Activated T-cell treated with anti-CD3 and anti-CD28 coated beads for 24 hours (primary cell): ENCODE measurements around the gene DUXB.
A peak's percentile ranks its signal among the peaks of the same experiment; 100 is the strongest.

Experiments used
- DNase-seq: peaks from one replicate; pipeline ENCODE4 v3.0.0-alpha.2; 2020; ENCODE audit warnings: low read depth

The DUXB gene

DNA sequence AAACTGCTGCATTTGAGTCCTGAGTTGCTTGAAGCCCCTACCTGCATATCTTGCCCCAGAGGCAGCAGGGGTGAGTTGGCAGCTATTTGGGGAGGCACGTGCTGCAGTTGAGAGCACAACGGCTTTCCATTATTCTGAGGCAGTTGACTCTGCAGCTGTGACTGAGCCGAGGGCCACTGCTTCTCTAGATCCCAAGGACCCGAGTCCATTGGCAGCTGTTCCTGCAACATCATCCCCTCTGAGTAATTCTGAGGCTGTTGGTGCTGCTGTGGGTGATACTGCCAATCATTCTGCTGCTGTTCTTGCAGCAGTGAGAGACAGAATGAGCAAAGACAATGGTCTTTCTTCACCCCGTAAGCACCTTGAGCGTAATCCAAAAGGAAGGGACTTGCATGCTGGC lies 40.9 kb downstream of the DUXB start:
- DNase-seq = no peak

DNA sequence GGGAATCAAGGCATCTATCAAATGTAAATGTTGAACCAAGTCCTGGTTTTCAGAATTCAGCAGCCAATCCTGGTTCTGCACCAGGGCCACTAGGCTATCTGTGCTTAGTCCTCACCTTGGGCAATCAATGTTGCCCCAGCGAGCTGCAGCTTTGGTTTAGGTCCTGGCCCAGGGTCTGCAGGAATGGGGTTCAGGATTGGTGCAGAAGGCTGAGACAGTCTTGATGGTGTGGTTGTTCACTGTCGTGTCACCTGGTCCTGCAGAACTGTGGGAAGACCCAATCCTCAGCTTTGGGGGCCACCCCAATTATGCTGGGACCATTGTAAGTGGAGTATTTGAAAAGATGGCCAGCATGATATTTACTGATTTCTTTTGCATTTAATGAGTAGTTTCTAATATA lies 43.1 kb downstream of the DUXB start:
- DNase-seq = no peak

DNA sequence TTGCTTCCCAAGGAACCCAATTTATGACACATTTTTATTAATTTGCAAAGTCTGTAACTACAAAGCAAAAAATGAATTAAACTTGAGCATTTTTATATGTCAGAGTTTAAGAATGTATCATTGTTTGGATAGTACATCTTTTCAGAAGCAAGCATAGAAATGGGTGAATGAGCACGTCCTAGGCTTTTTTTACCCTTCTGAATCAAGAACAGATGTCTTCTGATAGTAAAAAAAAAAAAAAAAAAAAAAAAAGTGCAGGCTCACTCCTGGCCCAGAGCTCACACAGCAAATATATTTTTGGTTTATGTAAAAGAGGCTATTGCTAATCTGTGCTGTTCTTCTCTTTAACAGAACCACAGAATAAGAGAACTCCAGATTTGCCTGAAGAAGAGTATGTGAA lies 47.3 kb downstream of the DUXB start:
- DNase-seq = no peak

DNA sequence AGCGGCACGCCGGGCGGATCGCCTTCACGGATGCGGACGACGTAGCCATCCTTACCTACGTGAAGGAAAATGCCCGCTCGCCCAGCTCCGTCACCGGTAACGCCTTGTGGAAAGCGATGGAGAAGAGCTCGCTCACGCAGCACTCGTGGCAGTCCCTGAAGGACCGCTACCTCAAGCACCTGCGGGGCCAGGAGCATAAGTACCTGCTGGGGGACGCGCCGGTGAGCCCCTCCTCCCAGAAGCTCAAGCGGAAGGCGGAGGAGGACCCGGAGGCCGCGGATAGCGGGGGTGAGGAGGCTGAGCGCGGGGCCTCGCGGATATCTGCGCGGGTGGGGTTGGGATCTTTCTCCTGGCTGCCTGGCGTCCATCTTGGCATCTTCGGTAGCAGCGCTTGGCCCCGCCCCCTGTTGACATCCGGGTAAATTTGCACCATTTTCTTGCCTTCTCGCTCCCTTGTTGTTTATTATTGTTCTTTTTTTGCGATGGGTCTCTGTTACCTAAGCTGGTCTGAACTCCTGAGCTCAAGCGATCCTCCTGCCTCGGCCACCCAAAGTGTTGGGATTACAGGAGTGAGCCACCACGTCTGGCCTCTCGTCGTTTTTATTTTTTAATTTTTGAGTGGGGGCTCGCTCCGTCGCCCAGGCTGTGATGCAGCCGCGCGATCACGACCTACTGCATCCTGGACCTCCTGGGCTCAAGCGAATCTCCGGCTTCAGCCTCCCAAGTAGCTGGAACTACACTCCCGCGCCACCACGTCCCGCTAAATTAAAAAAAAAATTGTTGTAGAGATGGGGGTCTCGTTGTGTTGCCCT lies 52.8 kb downstream of the DUXB start:
- peak; percentile 78 for DNase-seq

DNA sequence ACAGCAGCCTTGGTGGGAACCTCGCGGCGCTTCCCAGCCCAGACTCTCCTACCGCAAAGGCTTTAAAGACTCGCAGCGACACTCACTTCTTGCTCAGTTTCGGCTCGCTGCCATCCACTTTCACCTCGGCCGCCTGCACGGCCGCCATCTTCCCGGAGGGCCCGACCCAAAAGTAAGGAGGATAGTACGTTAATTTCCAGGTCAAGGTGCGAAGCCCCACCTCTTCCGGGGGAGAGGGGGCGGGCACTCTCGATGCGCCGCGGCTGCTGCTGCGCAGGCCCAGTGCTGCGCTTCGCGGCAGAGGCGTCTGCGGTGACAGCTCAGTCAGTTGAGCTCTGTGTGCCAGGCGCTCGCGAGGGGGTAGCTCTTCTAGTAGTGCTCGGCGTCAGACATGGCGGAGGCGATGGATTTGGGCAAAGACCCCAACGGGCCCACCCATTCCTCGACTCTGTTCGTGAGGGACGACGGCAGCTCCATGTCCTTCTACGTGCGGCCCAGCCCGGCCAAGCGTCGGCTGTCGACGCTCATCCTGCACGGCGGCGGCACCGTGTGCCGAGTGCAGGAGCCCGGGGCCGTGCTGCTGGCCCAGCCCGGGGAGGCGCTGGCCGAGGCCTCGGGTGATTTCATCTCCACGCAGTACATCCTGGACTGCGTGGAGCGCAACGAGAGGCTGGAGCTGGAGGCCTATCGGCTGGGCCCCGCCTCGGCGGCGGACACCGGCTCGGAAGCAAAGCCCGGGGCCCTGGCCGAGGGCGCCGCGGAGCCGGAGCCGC lies 53.6 kb downstream of the DUXB start, which contains the start of the genes KARS1 and TERF2IP:
Gene KARS1, minus strand, starts transcription at position 174 of the 773 bp plus-strand sequence. Its CDS starts 26 bp downstream, at position 148.
Gene TERF2IP, plus strand, starts transcription at position 282 of the 773 bp plus-strand sequence. Its CDS starts 110 bp downstream, at position 392.
- peak; percentile 94 for DNase-seq

DNA sequence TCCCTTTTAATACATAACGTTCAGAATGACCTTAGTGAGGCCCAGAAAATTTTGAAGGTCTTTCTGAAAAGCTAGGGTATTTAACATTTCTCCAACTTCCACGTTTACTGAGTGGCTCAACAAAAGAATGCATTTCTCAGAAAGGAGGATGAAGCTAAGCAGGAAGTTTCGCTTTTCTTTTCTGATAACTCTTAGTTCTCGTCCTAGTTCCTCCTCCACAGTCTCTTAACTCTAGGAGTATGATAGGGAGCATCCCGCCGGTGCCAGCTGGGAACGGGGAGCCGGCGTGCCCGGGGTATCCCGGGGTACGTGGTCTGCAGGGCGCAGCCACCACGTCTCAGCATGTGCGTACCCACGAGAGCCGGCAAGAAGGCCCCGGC lies 54.2 kb downstream of the DUXB start:
- DNase-seq = no peak

DNA sequence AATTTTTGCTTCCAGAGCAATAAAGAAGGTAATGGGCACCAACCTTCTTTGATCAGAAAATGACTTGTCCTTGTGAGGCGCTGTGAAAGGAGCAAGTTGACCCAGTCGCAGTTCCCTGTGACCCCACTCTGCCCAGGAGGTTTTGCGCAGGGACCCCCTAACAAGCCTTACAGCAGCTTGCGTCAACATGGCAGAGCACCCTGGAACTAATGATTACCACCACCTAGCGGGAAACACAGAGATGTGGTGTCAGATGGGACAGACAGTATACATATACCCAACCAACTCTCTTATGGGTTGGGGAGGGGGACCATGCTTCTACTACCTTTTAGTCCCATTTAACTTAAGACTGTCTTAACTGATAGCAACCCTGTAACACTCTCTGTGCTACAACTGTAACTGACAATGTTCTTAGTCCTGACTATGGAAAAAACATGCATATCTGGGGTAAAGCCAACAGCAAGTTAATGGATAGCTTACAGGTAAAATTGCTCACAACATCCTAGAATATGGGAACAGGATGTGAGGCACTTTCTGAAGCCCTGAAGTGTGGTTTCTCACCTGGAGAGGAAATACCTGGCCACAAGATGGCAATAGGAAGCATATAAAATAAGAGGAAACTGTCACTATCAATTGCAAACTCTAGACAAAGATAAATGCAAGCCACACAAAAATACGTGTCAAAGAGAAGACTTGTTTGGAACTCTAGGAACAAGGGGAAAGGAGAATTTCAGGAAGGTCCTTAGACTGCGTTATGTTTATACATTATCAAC lies 56.8 kb downstream of the DUXB start:
- no peak for DNase-seq
